Stimulated activated CD4-positive, alpha-beta T cell treated with anti-CD3 and anti-CD28 coated beads, Interleukin-15, amount 100 ng/mL, for 1 hour (primary cell): ENCODE results near the gene TDRD1.

Experiments
- DNase-seq, 2 donors: peaks; one replicate each; pipeline ENCODE4 v3.0.0-alpha.2; 2020; ENCODE audit warnings: low read depth in 1 of 2, low spot score in 1 of 2

The TDRD1 gene

GRCh38 chr10:114234132-114234531 is 55.0 kb downstream of the TDRD1 start:
- no peak for DNase-seq

GRCh38 chr10:114239117-114239993 is 60.2 kb downstream of the TDRD1 start, which contains the start of gene VWA2:
TSS of gene VWA2 (plus strand) at chr10:114239254. CDS start at chr10:114248714, 9,460 bp downstream.
- peak in 1 of 2 donors; percentile 2 for DNase-seq

DNA sequence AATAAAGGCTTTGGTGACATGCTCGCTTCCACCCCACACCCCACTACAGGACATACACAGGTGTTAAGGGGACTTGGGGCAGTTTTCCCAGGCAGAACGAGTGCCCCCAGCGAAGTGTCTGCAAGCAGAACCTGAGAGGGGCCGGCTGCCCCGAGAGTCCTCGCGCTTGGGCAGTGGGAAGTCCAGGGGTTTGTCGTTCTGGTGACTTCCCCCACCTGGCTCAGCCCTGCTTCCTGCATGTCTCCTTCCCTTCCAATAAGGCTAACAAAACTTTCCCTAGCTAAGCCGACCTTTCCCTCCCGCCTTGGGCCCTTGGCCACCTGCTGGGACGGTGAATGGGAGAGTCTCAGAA is 60.8 kb downstream of the TDRD1 start:
- no peak for DNase-seq

DNA sequence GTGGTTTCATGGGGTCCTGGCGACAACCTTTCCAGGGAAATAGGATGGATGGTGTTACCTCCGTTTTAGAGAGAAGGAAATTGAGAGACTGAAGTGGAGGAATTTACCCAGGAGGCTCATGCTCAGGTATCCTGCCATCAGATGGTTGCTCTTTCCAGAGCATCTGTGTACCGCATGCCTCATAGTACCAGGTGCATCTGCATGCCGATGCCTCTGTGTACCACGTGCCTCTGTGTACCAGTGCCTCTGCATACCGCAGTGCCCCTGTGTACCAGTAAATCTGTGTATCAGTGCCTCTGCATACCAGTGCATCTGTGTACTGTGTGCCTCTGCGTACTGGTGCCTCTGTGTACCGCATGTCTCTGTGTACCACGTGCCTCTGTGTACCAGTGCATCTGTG is 63.1 kb downstream of the TDRD1 start:
- DNase-seq, result no peak

- no peak for DNase-seq
Measured at GRCh38 chr10:114243661-114244060, 64.5 kb downstream of the TDRD1 start.

- DNase-seq, result no peak
Measured at GRCh38 chr10:114244126-114244525, 65.0 kb downstream of the TDRD1 start.

GRCh38 chr10:114245121-114245791 is 66.1 kb downstream of the TDRD1 start:
- no peak for DNase-seq

DNA sequence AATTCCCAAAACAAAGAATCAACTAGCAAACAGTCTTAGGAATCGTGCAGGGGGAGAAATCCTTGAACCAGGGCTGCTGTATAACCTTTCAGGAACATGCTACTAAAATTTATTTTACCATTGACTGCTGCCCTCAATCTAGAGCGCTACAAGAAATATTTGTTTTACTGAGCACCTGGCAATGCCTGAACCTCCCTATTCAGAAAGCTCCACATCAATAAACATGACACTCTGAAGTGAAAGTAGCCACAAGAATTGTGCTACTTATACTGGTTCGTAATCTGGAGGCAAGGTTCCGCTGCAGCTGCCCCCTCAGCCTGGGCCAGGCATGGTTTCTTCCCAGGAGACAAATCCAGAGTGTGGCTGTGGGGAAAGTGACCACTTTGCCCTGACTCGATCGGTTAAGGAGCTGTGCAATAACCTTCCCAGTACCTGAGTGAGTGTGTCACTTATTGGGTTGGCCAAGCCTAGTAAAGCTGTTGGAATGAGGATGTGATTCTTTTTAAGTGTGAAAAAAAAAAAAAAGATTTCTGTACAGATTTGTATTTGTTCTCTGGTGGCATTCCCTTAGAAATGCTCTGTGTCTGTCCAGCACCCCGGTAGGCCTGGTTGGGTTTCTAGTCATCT is 67.6 kb downstream of the TDRD1 start:
- no peak for DNase-seq

GRCh38 chr10:114250236-114250635 is 71.1 kb downstream of the TDRD1 start:
- DNase-seq, result no peak

GRCh38 chr10:114250716-114251115 is 71.6 kb downstream of the TDRD1 start:
- no peak for DNase-seq

- DNase-seq, result no peak
Measured at GRCh38 chr10:114252092-114252491, 72.9 kb downstream of the TDRD1 start.

DNA sequence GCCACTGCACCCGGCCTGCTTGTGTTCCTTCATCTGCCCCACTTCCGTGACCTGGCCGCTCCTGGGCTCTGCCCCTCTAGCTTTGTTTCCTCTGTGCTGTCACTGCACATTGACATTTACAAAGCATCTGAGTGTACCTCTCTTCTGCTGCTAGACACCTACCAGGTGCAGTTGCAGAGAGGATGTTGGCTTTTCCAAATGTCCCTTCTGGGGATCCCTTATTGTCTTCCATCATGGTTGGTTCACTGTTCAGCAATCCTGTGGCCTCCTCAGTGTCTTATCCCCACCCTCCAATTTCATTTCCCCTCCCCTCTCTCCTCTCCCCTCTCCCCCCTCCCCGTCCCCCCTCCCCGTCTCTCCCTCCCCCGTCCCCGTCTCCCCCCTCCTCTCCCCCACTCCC is 73.7 kb downstream of the TDRD1 start:
- no peak for DNase-seq

DNA sequence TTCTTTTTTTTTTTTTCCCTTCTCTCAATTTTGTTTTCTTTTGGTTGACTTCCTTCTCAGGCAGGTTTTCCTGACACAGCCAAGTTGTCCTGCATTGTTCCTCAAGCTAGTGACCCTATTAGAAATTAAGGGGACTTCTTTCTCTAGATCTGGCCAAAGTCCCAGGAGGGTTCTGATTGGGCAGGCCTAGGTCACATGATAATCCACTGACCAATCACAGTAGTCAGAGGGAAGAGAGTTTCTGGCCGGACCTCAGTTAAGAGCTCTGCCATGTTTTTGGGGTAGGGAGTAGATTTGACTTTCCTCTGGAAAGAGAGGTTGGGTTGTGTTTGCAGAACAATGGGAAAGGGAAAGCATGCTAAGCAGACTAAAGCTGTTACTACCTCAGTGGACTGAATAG is 76.1 kb downstream of the TDRD1 start:
- DNase-seq, result no peak

DNA sequence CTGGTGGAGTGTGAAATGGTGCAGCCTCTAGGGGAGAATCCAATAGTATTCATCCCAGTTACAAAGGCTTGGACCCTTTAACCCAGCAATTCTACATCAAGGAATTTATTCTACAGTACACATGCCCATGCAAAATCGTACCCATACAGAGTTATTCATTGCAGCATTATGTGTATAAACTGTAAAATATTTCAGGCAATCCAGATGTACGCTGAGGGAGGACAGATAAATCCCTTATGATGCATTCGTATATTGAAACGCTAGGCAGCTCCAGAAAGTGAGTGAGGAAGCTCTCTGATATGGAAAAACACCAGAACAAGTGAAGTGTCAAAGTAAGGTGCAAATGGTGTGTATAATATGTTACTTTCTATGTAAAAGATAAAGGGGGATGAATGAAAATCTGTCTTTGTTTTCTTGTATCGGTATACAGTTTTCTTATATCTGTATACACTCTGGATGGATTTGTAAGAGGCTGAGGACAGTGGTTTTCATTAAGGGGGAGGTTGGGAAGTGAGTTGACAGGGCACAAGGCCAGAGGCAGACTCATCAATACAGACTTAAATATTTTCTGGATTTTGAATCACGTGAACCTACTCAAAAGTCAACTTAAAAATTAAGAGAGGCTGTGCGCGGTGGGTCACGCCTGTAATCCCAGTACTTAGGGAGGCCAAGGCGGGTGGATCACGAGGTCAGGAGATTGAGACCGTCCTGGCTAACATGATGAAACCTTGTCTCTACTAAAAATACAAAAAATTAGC is 77.0 kb downstream of the TDRD1 start:
- DNase-seq, result no peak

GRCh38 chr10:114256822-114257221 is 77.7 kb downstream of the TDRD1 start:
- no peak for DNase-seq

- DNase-seq, result no peak
Measured at GRCh38 chr10:114257498-114257897, 78.3 kb downstream of the TDRD1 start.

- DNase-seq, result no peak
Measured at GRCh38 chr10:114258274-114258840, 79.2 kb downstream of the TDRD1 start.

- DNase-seq, result no peak
Measured at GRCh38 chr10:114259824-114260223, 80.7 kb downstream of the TDRD1 start.

DNA sequence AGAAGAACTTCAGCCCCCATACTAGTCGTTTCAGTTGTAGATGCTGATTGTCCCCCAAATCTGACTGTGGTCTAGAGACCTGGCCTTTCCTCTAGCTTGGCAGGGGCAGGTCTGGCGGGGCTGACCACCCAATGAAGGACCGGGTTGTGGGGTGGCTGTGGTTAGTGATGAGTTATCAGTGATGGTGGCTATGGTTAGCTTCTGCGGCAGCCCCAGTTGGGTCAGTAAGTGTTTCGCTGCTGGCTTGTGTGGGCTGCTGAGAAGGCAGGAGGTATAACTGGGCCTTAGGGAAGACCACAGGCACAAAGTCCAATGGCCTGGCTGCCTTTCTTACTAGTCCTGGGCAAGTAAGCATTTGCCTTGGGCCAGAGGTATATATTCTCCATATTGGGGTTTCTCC is 81.2 kb downstream of the TDRD1 start:
- no peak for DNase-seq

- no peak for DNase-seq
Measured at GRCh38 chr10:114261076-114261475, 81.9 kb downstream of the TDRD1 start.

- DNase-seq, result no peak
Measured at GRCh38 chr10:114262496-114262895, 83.3 kb downstream of the TDRD1 start.
